Transverse colon (tissue), 4 donors: ENCODE data around the gene ABHD13. TPM values are rescaled to one million over a fixed set of nuclear protein-coding genes. Genes with fewer than 3 reads are reported as not detected.
A peak's percentile ranks its signal among the peaks of the same experiment; 100 is the strongest.

Experiments used
- DNase-seq: peaks from one replicate; pipeline ENCODE4 v3.0.0-alpha.2; 2019
- H3K27ac ChIP-seq, 4 donors: fragments of 200-600 bp; sonication (generic); 2 replicates each; pipeline ENCODE4 v1.5.1; 2016 to 2018; ENCODE audit warnings: inconsistent platforms in 4 of 4
- H3K27me3 ChIP-seq: fragments of 200-600 bp; sonication (generic); 2 replicates; pipeline ENCODE4 v1.5.1; 2017; ENCODE audit warnings: inconsistent platforms
- H3K36me3 ChIP-seq, 4 donors: fragments of 200-600 bp; sonication (generic); 2 replicates each; pipeline ENCODE4 v1.5.1; 2017 to 2019; ENCODE audit warnings: inconsistent platforms in 4 of 4
- H3K4me1 ChIP-seq, 4 donors: fragments of 200-600 bp; sonication (generic); 2 replicates each; pipeline ENCODE4 v1.5.1; 2017 to 2020; ENCODE audit warnings: inconsistent platforms in 4 of 4
- H3K4me3 ChIP-seq, 4 donors: fragments of 200-600 bp; sonication (generic); 1 replicate in 1 of 4; 2 replicates in 3 of 4; pipeline versions ENCODE4 v1.5.1 to v1.6.1; 2017 to 2019; ENCODE audit warnings: inconsistent platforms in 4 of 4
- H3K9me3 ChIP-seq, 2 donors: fragments of 200-600 bp; sonication (generic); 2 replicates each; pipeline ENCODE4 v1.5.1; 2017 to 2019; ENCODE audit warnings: inconsistent platforms in 2 of 2
- CTCF ChIP-seq, 5 experiments: fragments of 200-600 bp in 3 of 5; fragments of 450-650 bp in 2 of 5; sonication (generic) in 3 of 5; IDR thresholded peaks; 1 replicate in 2 of 5; 2 replicates in 3 of 5; pipeline ENCODE4 v1.5.1; 2016 to 2017; ENCODE audit warnings: antibody characterized with exemption in 5 of 5, inconsistent platforms in 3 of 5, mild to moderate bottlenecking in 2 of 5, moderate library complexity in 1 of 5
- EP300 ChIP-seq: sonication (generic); formaldehyde crosslinking; IDR thresholded peaks from one replicate; pipeline ENCODE4 v1.6.1; 2017; ENCODE audit warnings: antibody characterized with exemption, low read depth
- POLR2A ChIP-seq: fragments of 450-650 bp; IDR thresholded peaks from one replicate; pipeline ENCODE4 v1.6.1; 2016; ENCODE audit warnings: antibody characterized with exemption, mild to moderate bottlenecking, moderate library complexity
- POLR2AphosphoS5 ChIP-seq, 3 donors: sonication (generic); formaldehyde crosslinking; IDR thresholded peaks; one replicate each; pipeline ENCODE4 v1.6.1; 2016; ENCODE audit warnings: antibody characterized with exemption in 3 of 3
- WGBS, 2 donors: methylation state at CpG; one replicate each; pipeline ENCODE4 v1.1.5; 2018; ENCODE audit warnings: low coverage in 1 of 2; 5-methylcytosine and 5-hydroxymethylcytosine counted together
- in situ Hi-C, 4 donors: fragments of 200-750 bp; cut with MboI; loops; one replicate each; pipeline versions ENCODE4 v1.15.0 to v1.15.1; 2017; ENCODE audit warnings: low sequenced_read_pairs in 3 of 4, low pct_ligation_motif_present in 1 of 4, low pct_unique_long_range_greater_than_20kb in 1 of 4
- intact Hi-C: fragments of 100-400 bp; cut with DNase I; formaldehyde crosslinking; loops from one replicate; pipeline ENCODE4 v1.15.1; 2023; ENCODE audit warnings: low total_unique reads
- total RNA-seq, 4 donors: library from RNA; depleted of rRNA; stranded (reverse); fragments of >200 nt; gene quantifications; one replicate each; pipeline ENCODE4 v1.1.0, GENCODE V29; 2016

ABHD13 gene
- total RNA-seq, 4 donors from 2014 or later: 3.4 to 16.2 (median 8.7) TPM

DNA sequence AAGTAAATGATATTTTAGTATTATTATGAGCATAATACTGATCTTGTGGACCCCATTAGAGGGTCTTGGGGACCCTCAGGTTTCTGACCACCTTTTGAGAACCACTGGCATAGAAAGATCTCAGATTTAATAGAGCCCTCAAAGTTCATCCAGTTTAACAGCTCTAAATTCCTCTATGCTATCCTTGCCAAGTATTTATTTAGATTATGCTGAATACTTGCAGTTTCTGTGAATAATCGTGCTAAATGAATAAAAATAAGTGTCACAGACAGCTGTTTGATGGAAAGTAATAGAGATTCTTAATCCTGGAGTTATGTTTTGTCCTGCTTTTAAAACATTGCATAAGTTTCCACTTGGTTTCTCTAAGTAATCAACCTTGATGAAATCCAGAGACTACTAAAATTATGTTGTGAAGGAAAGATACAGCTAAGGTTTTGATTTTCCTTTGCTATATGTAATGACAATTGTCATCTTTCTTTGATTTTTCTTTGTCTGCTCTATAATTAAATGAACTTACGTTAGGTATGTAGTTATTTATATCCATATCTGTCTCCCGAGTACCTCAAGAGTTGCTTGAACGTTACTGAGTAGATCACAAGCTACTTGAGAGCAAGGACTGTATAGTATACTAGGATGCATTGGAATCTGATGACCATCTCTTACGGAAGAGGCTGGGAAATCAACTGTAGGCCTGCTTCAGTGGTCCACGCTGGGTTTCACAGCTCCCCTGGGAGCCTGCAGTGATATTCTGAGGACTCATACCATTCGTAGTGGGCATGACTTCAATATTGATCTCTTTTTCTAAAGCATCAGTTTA lies 5.7 kb downstream of the ABHD13 start:
- 72 to 73% methylated on average over 6 to 7 of the region's 7 CpGs for WGBS, 2 donors
- DNase-seq: no peak
- intact Hi-C loops: loop anchor here (10.0 kb wide), 1 partner anchor 671 kb away; no protein-coding TSS in a partner anchor
- in situ Hi-C loops: no loop called here
- Histone ChIP-seq H3K4me3 (no peak overlapping the region), H3K27me3 (no peaks in the 10 kb centered on the region), H3K27ac (no peak overlapping the region), H3K36me3 (no peaks in the 10 kb centered on the region), H3K4me1 (peaks cover 4 to 39% (median 17%) of the 10 kb centered on the region in 4 donors), H3K9me3 (no peaks in the 10 kb centered on the region)
- no peak for TF ChIP-seq POLR2AphosphoS5 (IDR thresholded peaks at IDR 0.05)
- no peak for TF ChIP-seq EP300
- TF ChIP-seq CTCF (IDR thresholded peaks at IDR 0.05): no peak
- TF ChIP-seq POLR2A: no peak

DNA sequence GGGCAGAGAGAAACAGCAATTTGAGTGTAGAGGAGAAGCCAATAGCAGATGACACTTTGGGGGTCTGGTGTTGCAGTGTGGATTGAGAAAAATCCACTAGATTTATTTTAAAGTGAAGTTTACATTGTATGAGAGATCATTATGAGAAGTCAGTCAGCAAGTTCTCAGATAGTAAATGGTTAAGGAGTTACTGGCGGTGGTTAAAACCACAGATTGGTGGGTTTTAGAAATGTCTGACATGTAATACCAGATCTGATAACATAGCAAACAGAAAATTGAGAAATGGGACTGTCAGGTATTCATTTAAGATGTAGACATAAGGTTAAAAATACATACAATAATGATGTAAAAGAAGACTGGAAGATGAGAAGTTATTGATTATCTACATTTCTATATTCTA lies 7.2 kb downstream of the ABHD13 start:
- no peak overlapping the region for H3K27ac ChIP-seq
- no peaks in the 10 kb centered on the region for H3K36me3 ChIP-seq
- in situ Hi-C loops (no loop called here), intact Hi-C loops (loop anchor here (10.0 kb wide), 1 partner anchor 669 kb away; no protein-coding TSS in a partner anchor)
- peaks cover 0 to 24% (median 3%) of the 10 kb centered on the region in 4 donors for H3K4me1 ChIP-seq
- TF ChIP-seq CTCF (IDR thresholded peaks at IDR 0.05): no peak
- no peaks in the 10 kb centered on the region for H3K9me3 ChIP-seq
- H3K4me3 ChIP-seq: no peak overlapping the region
- no peak for DNase-seq
- no peaks in the 10 kb centered on the region for H3K27me3 ChIP-seq
- WGBS, 2 donors: 58 to 64% methylated on average over 1 of the region's 1 CpG

DNA sequence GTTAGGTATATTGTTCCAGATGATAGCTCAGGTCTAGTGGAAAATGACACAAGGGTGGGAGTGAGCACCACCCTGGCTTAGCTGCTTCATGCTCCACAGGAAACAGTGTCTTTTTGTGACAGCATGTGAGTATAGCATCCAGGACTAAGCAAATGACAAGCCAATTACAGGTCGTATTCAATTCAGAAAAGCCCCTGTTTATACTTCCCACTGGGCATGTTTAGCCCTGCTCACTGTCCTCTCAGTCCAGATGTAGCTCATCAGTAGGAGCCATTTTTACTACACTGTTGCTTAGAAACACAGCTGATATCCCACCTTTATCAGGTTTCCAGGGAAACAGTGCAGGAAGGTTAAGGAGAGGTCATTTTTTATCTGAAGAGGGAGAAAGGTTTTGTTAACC lies 8.0 kb downstream of the ABHD13 start:
- H3K36me3 ChIP-seq: no peaks in the 10 kb centered on the region
- no peak overlapping the region for H3K4me3 ChIP-seq
- in situ Hi-C loops: no loop called here
- peaks cover 0 to 17% (median 0%) of the 10 kb centered on the region in 4 donors for H3K4me1 ChIP-seq
- H3K27me3 ChIP-seq: no peaks in the 10 kb centered on the region
- intact Hi-C loops: loop anchor here (10.0 kb wide), 1 partner anchor 669 kb away; no protein-coding TSS in a partner anchor
- H3K9me3 ChIP-seq: no peaks in the 10 kb centered on the region
- WGBS, 2 donors: 7 to 17% methylated on average over 1 of the region's 1 CpG
- no peak for DNase-seq
- no peak for TF ChIP-seq POLR2A
- no peak for TF ChIP-seq CTCF (IDR thresholded peaks at IDR 0.05)
- TF ChIP-seq POLR2AphosphoS5 (IDR thresholded peaks at IDR 0.05): no peak
- no peak for TF ChIP-seq EP300
- H3K27ac ChIP-seq: no peak overlapping the region

GRCh38 chr13:108227651-108228272 lies 9.6 kb downstream of the ABHD13 start:
- WGBS, 2 donors: 77 to 91% methylated on average over 1 of the region's 1 CpG
- Histone ChIP-seq H3K36me3 (no peaks in the 10 kb centered on the region), H3K4me3 (no peak overlapping the region), H3K27ac (no peak overlapping the region), H3K4me1 (peaks cover 0 to 16% (median 0%) of the 10 kb centered on the region in 4 donors), H3K9me3 (no peaks in the 10 kb centered on the region), H3K27me3 (no peaks in the 10 kb centered on the region)
- intact Hi-C loops: loop anchor here (10.0 kb wide), 1 partner anchor 667 kb away; no protein-coding TSS in a partner anchor
- TF ChIP-seq POLR2AphosphoS5 (IDR thresholded peaks at IDR 0.05) (no peak), CTCF (IDR thresholded peaks at IDR 0.05) (peak; percentile 57 to 84 (median 77)), POLR2A (no peak), EP300 (no peak)
- DNase-seq: no peak
- in situ Hi-C loops: no loop called here
